Activated naive CD4-positive, alpha-beta T cell treated with anti-CD3 and anti-CD28 coated beads, Interleukin-2, amount 10 ng/mL, durations not matched to agents 7 days and 5 days (primary cell): ENCODE measurements around the gene CIAPIN1.
"Not testable (repeated sequence)": the region's sequence is repeated elsewhere in the genome, so short reads cannot be mapped to it uniquely, and the experiment has no call there.

Experiments used
- CTCF ChIA-PET: fragments of 350-600 bp; sonication (Branson Sonifier 250); formaldehyde crosslinking; loops from one replicate; lab custom pipeline; 2021; ENCODE audit warnings: antibody characterized with exemption; lab: Charles Lee
- DNase-seq: peaks from one replicate; pipeline ENCODE4 v3.0.0-alpha.2; 2020
- H3K27ac Mint-ChIP-seq: one replicate; pipeline ENCODE4 v1.8.0; 2021; ENCODE audit warnings: mild to moderate bottlenecking, moderate library complexity, mixed read lengths
- H3K27me3 Mint-ChIP-seq: one replicate; pipeline ENCODE4 v1.8.0; 2021; ENCODE audit warnings: mild to moderate bottlenecking, mixed read lengths
- H3K36me3 Mint-ChIP-seq: one replicate; pipeline ENCODE4 v1.8.0; 2021; ENCODE audit warnings: mixed read lengths
- H3K4me1 Mint-ChIP-seq: one replicate; pipeline ENCODE4 v1.8.0; 2021; ENCODE audit warnings: mixed read lengths
- H3K4me3 Mint-ChIP-seq: one replicate; pipeline ENCODE4 v1.8.0; 2021; ENCODE audit warnings: mild to moderate bottlenecking, moderate library complexity, mixed read lengths
- H3K9me3 Mint-ChIP-seq: one replicate; pipeline ENCODE4 v1.8.0; 2021; ENCODE audit warnings: mixed read lengths

CIAPIN1 gene

GRCh38 chr16:57401943-57402640 is 45.1 kb downstream of the CIAPIN1 start:
- Mint-ChIP-seq H3K4me3 (no peak overlapping the region), H3K4me1 (no peaks in the 10 kb centered on the region), H3K36me3 (no peaks in the 10 kb centered on the region), H3K27ac (no peak overlapping the region), H3K9me3 (no peaks in the 10 kb centered on the region), H3K27me3 (peaks cover 25% of the 10 kb centered on the region)
- no peak for DNase-seq
- CTCF ChIA-PET, result interaction anchor here (0.6 to 0.8 kb wide), 2 partner anchors 15 to 1087 kb away, joined by 3 to 5 read pairs; no protein-coding TSS in a partner anchor

GRCh38 chr16:57397493-57397892 is 49.7 kb downstream of the CIAPIN1 start:
- H3K27ac Mint-ChIP-seq, CTCF ChIA-PET, DNase-seq, H3K36me3 Mint-ChIP-seq, H3K9me3 Mint-ChIP-seq, H3K4me3 Mint-ChIP-seq, H3K4me1 Mint-ChIP-seq: not testable (repeated sequence)
- peaks cover 15% of the 10 kb centered on the region for H3K27me3 Mint-ChIP-seq

GRCh38 chr16:57396786-57397185 is 50.4 kb downstream of the CIAPIN1 start:
- H3K9me3 Mint-ChIP-seq, result no peaks in the 10 kb centered on the region
- no peaks in the 10 kb centered on the region for H3K4me1 Mint-ChIP-seq
- CTCF ChIA-PET, result no interaction called here

GRCh38 chr16:57395026-57395425 is 52.2 kb downstream of the CIAPIN1 start:
- H3K36me3 Mint-ChIP-seq, result no peaks in the 10 kb centered on the region
- no peaks in the 10 kb centered on the region for H3K9me3 Mint-ChIP-seq
- CTCF ChIA-PET, result no interaction called here
- H3K4me3 Mint-ChIP-seq, result no peak overlapping the region
- no peak for DNase-seq
- peaks cover 19% of the 10 kb centered on the region for H3K27me3 Mint-ChIP-seq
- no peaks in the 10 kb centered on the region for H3K4me1 Mint-ChIP-seq
- no peak overlapping the region for H3K27ac Mint-ChIP-seq

More at GRCh38 chr16:57396786-57397185, 50.4 kb downstream of the CIAPIN1 start:
- Mint-ChIP-seq H3K27ac (no peak overlapping the region), H3K4me3 (no peak overlapping the region), H3K36me3 (no peaks in the 10 kb centered on the region), H3K27me3 (peaks cover 14% of the 10 kb centered on the region)
- DNase-seq, result no peak

GRCh38 chr16:57394444-57394843 is 52.7 kb downstream of the CIAPIN1 start:
- H3K9me3 Mint-ChIP-seq, result no peaks in the 10 kb centered on the region
- no peak for DNase-seq
- H3K36me3 Mint-ChIP-seq, result no peaks in the 10 kb centered on the region
- H3K4me3 Mint-ChIP-seq, result no peak overlapping the region
- CTCF ChIA-PET, result no interaction called here
- H3K27me3 Mint-ChIP-seq, result peaks cover 19% of the 10 kb centered on the region
- no peak overlapping the region for H3K27ac Mint-ChIP-seq
- H3K4me1 Mint-ChIP-seq, result no peaks in the 10 kb centered on the region

- CTCF ChIA-PET, result interaction anchor here (1.9 kb wide), 1 partner anchor 24 kb away, joined by 4 read pairs; no protein-coding TSS in a partner anchor
- DNase-seq, result no peak
- Mint-ChIP-seq H3K27me3 (peaks cover 23% of the 10 kb centered on the region), H3K4me3 (no peak overlapping the region), H3K4me1 (no peaks in the 10 kb centered on the region), H3K9me3 (no peaks in the 10 kb centered on the region), H3K36me3 (no peaks in the 10 kb centered on the region), H3K27ac (no peak overlapping the region)
Measured at GRCh38 chr16:57392694-57393093, 54.5 kb downstream of the CIAPIN1 start.

- DNase-seq, result no peak
- Mint-ChIP-seq H3K4me1 (no peaks in the 10 kb centered on the region), H3K27ac (no peak overlapping the region), H3K36me3 (no peaks in the 10 kb centered on the region), H3K9me3 (no peaks in the 10 kb centered on the region), H3K4me3 (no peak overlapping the region), H3K27me3 (peaks cover 28% of the 10 kb centered on the region)
- CTCF ChIA-PET, result interaction anchor here (1.9 kb wide), 1 partner anchor 25 kb away, joined by 4 read pairs; no protein-coding TSS in a partner anchor
Measured at GRCh38 chr16:57391708-57392107, 55.5 kb downstream of the CIAPIN1 start.

- H3K27me3 Mint-ChIP-seq, result peaks cover 28% of the 10 kb centered on the region
- no peak for DNase-seq
- no peaks in the 10 kb centered on the region for H3K9me3 Mint-ChIP-seq
- H3K27ac Mint-ChIP-seq, result no peak overlapping the region
- CTCF ChIA-PET, result interaction anchor here (1.9 kb wide), 1 partner anchor 26 kb away, joined by 4 read pairs; no protein-coding TSS in a partner anchor
- H3K4me3 Mint-ChIP-seq, result no peak overlapping the region
- no peaks in the 10 kb centered on the region for H3K4me1 Mint-ChIP-seq
- H3K36me3 Mint-ChIP-seq, result no peaks in the 10 kb centered on the region
Measured at GRCh38 chr16:57391300-57391699, 55.9 kb downstream of the CIAPIN1 start.

- H3K27ac Mint-ChIP-seq, result no peak overlapping the region
- H3K9me3 Mint-ChIP-seq, result no peaks in the 10 kb centered on the region
- H3K4me1 Mint-ChIP-seq, result no peaks in the 10 kb centered on the region
- no peaks in the 10 kb centered on the region for H3K36me3 Mint-ChIP-seq
- CTCF ChIA-PET, result interaction anchor here (1.9 kb wide), 1 partner anchor 26 kb away, joined by 4 read pairs; no protein-coding TSS in a partner anchor
- no peak overlapping the region for H3K4me3 Mint-ChIP-seq
- DNase-seq, result no peak
- peaks cover 28% of the 10 kb centered on the region for H3K27me3 Mint-ChIP-seq
Measured at GRCh38 chr16:57390636-57391295, 56.4 kb downstream of the CIAPIN1 start.

- CTCF ChIA-PET, result no interaction called here
- Mint-ChIP-seq H3K27me3 (peaks cover 31% of the 10 kb centered on the region), H3K27ac (no peak overlapping the region), H3K4me3 (no peak overlapping the region), H3K4me1 (no peaks in the 10 kb centered on the region), H3K9me3 (no peaks in the 10 kb centered on the region), H3K36me3 (no peaks in the 10 kb centered on the region)
- DNase-seq, result no peak
Measured at GRCh38 chr16:57389087-57389468, 58.1 kb downstream of the CIAPIN1 start.

GRCh38 chr16:57388359-57389086 is 58.7 kb downstream of the CIAPIN1 start:
- CTCF ChIA-PET, result no interaction called here
- H3K27ac Mint-ChIP-seq, result no peak overlapping the region
- H3K4me1 Mint-ChIP-seq, result no peaks in the 10 kb centered on the region
- H3K27me3 Mint-ChIP-seq, result peaks cover 34% of the 10 kb centered on the region
- no peak overlapping the region for H3K4me3 Mint-ChIP-seq
- no peaks in the 10 kb centered on the region for H3K36me3 Mint-ChIP-seq
- no peaks in the 10 kb centered on the region for H3K9me3 Mint-ChIP-seq
- DNase-seq, result no peak

- Mint-ChIP-seq H3K27ac (no peak overlapping the region), H3K4me3 (no peak overlapping the region), H3K9me3 (no peaks in the 10 kb centered on the region), H3K27me3 (peaks cover 31% of the 10 kb centered on the region), H3K36me3 (no peaks in the 10 kb centered on the region), H3K4me1 (no peaks in the 10 kb centered on the region)
- no peak for DNase-seq
- CTCF ChIA-PET, result no interaction called here
Measured at GRCh38 chr16:57387598-57388354, 59.4 kb downstream of the CIAPIN1 start.

GRCh38 chr16:57386381-57386951 is 60.7 kb downstream of the CIAPIN1 start:
- CTCF ChIA-PET, result no interaction called here

More at GRCh38 chr16:57386381-57386951, 60.7 kb downstream of the CIAPIN1 start:
- no peak for DNase-seq
- H3K4me3 Mint-ChIP-seq, result no peak overlapping the region
- H3K9me3 Mint-ChIP-seq, result no peaks in the 10 kb centered on the region
- H3K27ac Mint-ChIP-seq, result no peak overlapping the region
- no peaks in the 10 kb centered on the region for H3K4me1 Mint-ChIP-seq
- no peaks in the 10 kb centered on the region for H3K36me3 Mint-ChIP-seq
- peaks cover 24% of the 10 kb centered on the region for H3K27me3 Mint-ChIP-seq
